A549 (cell line): Measurements from ENCODE around the gene MINPP1.

ENCODE experiments used
- BHLHE40 ChIP-seq: IDR thresholded peaks from 2 replicates; pipeline ENCODE4 v1.6.1; 2012; ENCODE audit warnings: low read depth, low read length, inconsistent platforms
- CBX2 ChIP-seq: fragments of 200-600 bp; sonication (generic); IDR thresholded peaks from 2 replicates; pipeline ENCODE4 v1.6.1; 2016; ENCODE audit warnings: low read depth, mild to moderate bottlenecking, borderline replicate concordance
- CEBPB ChIP-seq, 2 experiments: fragments of >200 bp in 1 of 2; sonication (Bioruptor Twin) in 1 of 2; formaldehyde crosslinking in 1 of 2; IDR thresholded peaks; 2 replicates each; pipeline ENCODE4 v1.6.1; 2012 to 2016
- CTCF ChIP-seq: fragments of >200 bp; sonication (Bioruptor Twin); formaldehyde crosslinking; IDR thresholded peaks from 3 replicates; pipeline ENCODE4 v1.5.1; 2016
- EP300 ChIP-seq, 2 experiments: fragments of >200 bp; sonication (Bioruptor Twin); formaldehyde crosslinking; IDR thresholded peaks; 2 replicates in 1 of 2; 3 replicates in 1 of 2; pipeline ENCODE4 v1.6.1; 2016 to 2017
- MYC ChIP-seq: IDR thresholded peaks from 2 replicates; pipeline ENCODE4 v1.6.1; 2012; ENCODE audit warnings: mild to moderate bottlenecking, inconsistent platforms, low read length, improper control_type of control experiment, borderline replicate concordance
- RNF2 ChIP-seq: fragments of 200-600 bp; sonication (generic); IDR thresholded peaks from 2 replicates; pipeline ENCODE4 v1.6.1; 2016; ENCODE audit warnings: low read depth, mild to moderate bottlenecking, antibody characterized with exemption, moderate library complexity, borderline replicate concordance
- TF ChIP-seq, protein P1 (sequence below): fragments of 250-450 bp; sonication (Bioruptor Pico); IDR thresholded peaks from 2 replicates; pipeline ENCODE4 v1.5.0; 2021; ENCODE audit warnings: mild to moderate bottlenecking, moderate library complexity, borderline replicate concordance
- TF ChIP-seq, protein P2 (sequence below): IDR thresholded peaks from 2 replicates; pipeline ENCODE4 v1.6.1; 2012

DNA sequence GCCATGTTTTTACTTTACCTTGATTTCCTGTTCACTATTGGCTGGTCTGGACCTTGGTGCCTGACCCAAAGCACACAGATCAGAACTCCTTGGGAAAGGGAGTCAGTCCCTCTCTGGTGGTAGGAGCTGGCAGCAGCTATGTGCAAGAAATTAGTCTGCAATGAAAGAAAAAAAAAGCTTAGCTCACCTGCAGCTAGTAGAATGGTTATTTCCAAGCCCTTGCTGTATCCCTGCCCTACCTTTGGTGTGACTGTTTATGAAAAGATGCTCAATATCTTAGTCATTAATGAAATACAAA is 86.8 kb downstream of the MINPP1 start:
- no peak for TF ChIP-seq CTCF
- no peak for TF ChIP-seq CBX2
- no peak for TF ChIP-seq MYC
- TF ChIP-seq, protein P1, sequence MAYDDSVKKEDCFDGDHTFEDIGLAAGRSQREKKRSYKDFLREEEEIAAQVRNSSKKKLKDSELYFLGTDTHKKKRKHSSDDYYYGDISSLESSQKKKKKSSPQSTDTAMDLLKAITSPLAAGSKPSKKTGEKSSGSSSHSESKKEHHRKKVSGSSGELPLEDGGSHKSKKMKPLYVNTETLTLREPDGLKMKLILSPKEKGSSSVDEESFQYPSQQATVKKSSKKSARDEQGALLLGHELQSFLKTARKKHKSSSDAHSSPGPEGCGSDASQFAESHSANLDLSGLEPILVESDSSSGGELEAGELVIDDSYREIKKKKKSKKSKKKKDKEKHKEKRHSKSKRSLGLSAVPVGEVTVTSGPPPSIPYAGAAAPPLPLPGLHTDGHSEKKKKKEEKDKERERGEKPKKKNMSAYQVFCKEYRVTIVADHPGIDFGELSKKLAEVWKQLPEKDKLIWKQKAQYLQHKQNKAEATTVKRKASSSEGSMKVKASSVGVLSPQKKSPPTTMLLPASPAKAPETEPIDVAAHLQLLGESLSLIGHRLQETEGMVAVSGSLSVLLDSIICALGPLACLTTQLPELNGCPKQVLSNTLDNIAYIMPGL (CRISPR knock-in tag) = no peak
- TF ChIP-seq, protein P2, sequence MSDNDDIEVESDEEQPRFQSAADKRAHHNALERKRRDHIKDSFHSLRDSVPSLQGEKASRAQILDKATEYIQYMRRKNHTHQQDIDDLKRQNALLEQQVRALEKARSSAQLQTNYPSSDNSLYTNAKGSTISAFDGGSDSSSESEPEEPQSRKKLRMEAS = no peak
- no peak for TF ChIP-seq BHLHE40
- TF ChIP-seq CEBPB (IDR thresholded peaks at IDR 0.05) = no peak
- TF ChIP-seq RNF2 = no peak
- no peak for TF ChIP-seq EP300 (IDR thresholded peaks at IDR 0.05)
